NCI-H187 (cell line): Measurements from ENCODE around the gene RCOR1.
"Not testable (repeated sequence)": the region's sequence is repeated elsewhere in the genome, so short reads cannot be mapped to it uniquely, and the experiment has no call there.

Experiments
- DNase-seq, 2 experiments: peaks; one replicate each; lab custom pipeline; 2025; lab: John Stamatoyannopoulos, UW

The RCOR1 gene

DNA sequence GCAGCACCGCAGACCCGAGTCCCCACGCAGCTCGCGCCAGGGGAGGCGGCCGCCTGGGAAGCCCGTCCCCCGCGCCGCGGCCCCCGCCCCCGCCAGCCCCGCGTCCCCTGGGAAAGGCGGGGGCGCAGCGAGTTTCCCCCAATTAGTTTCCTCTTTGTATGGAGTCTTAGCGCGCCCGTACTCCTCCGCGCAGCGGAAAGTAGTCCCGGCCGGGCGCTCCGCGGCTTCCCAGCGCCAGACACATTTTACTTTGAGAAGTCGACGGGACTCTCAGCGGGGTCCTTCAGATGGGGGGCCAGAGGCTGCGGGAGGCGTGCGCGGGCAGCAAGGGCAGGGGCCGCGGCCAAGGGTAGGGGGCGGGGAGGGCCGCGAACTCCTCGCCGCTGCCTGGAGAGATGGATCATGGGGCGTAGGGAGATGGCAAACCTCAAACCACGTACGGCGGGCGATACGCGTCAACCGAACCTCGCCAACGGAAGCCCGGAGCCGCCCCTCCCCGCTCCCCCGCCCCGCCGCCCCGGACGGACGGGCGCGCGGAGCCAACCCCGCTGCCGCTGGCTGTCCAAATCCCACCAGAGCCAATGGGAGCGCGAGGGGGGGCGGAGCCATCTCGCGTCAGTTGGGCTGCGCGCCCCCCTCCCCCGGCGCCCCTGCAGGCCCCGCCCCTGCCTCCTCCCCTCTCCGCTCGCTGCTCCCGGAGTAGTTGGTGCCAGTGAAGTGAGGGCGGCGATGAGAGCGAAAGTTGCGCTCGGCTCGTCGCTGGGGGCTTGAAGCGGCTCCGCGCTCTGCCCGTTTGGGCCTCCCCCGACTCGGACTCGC is at the start of gene RCOR1:
Gene RCOR1 (plus strand): TSS at position 706 of the 819 bp plus-strand sequence. CDS start 238 bp downstream, outside the sequence.
- peak; percentile 95 to 98 for DNase-seq

DNA sequence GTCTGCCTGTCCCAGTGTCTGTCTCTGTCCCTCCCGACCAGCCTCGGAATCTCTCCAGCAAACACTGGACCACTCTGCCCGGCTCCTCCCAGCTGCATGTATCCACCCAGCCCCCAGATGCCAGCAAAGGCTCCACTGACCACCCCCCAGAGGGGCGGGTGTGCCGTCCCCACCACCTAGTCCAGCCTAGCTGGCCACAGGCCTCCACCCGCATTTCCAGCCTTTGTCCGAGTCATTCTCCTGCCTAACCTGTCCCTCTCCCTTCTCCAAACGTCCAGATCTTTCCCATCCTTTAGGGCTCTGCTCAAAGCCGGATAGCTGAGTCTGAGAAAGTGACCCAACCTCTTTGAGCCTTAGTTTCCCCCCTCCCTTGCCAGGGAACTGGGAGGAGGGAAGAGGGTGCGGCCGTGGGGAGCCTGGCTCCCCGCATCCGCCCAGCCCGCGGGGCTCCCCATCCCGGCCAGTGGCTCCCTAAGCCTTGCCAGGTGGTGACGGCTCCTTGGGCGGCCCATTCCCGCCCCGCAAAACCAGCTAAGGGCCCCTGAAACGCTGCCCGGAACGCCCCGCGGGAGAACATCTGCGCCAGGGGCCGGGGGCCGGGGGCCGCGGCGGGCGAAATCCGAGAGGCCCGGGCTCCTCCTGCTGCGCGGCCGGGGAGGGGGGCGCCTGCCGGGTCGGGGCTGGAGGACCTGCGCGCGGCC is 48.3 kb upstream of the RCOR1 start:
- DNase-seq = no peak

GRCh38 chr14:102544747-102545460 is 47.5 kb upstream of the RCOR1 start:
- no peak for DNase-seq

- no peak for DNase-seq
Measured at GRCh38 chr14:102545461-102546265, 46.8 kb upstream of the RCOR1 start.

DNA sequence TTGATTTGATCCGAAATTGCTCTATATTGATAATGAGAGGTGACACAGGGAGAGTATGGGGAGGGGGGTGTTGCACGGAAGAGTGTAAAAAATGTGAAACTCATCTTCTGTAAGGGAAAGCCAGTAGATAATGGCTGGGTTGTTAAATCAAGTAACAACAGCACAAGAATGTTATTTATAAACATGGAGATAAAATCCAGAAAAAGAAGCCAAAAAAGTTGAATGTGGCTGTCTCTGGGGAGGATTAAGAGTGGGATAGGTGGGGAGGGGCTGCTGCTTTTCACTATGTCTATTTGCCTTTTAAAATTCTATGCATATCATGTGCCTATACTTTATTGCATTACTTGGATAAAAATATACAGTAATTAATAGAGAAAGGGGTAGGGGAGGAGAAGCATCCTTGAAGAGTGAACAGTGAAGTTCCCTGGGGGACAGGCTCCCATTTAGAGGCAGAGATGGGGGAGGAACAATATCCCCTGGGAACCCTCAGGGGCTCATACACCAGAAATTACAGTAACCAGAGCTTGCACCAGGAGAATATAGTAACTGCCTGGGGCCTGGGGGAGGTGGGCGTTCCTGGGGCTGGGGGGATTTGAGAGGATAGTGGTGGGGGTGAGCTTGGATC is 43.7 kb upstream of the RCOR1 start:
- no peak for DNase-seq

DNA sequence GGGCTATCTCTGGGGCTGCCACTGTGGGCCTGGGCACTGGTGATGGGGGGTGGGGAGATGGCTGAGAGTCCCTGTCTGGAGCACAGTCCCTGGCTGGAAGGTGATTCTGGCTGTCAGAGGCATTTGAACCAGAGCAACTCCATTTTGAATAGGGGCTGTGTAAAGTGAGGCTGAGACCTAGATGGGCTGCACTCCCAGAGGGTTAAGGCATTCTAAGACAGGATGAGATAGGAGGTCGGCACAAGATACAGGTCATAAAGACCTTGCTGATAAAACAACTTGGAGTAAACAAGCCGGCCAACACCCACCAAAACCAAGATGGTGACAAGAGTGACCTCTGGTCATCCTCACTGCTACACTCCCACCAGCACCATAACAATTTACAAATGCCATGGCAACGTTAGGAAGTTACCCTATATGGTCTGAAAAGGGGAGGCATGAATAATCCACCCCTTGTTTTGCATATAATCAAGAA is 41.5 kb upstream of the RCOR1 start:
- DNase-seq = not testable (repeated sequence)

DNA sequence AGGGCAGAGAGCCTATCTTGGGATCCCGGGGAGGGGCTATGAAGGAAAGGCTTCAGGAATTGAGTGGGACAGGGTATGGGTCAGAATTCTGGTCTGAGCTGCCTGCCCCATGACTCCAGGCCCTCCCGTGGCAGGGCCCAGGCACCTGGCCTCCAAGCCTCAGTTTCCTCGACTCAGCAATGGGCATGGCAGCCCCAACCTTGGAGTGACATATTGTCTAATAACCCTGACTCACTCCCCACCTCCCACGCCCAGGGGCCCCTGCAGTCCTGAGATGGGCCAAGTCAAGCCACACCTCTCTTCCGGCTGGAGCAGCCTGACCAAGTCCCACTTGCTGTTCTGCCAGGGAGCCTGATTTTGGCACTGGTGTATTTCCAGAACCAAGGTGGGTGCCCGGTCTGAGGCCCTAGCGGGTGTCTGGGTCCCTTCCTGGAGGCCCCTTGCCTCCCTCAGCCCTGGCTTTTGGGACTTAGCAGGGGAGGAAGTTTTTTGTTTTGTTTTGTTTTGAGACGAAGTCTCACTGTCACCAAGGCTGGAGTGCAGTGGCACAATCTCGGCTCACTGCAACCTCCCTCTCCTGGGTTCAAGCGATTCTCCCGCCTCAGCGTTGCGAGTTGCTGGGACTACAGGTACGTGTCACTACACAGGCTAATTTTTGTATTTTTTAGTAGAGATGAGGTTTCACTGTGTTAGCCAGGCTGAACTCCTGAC is 40.3 kb upstream of the RCOR1 start:
- DNase-seq = no peak

GRCh38 chr14:102554821-102555819 is 37.3 kb upstream of the RCOR1 start:
- DNase-seq = no peak

GRCh38 chr14:102556098-102556677 is 36.3 kb upstream of the RCOR1 start:
- DNase-seq = no peak

- no peak for DNase-seq
Measured at GRCh38 chr14:102557434-102558226, 34.8 kb upstream of the RCOR1 start.

DNA sequence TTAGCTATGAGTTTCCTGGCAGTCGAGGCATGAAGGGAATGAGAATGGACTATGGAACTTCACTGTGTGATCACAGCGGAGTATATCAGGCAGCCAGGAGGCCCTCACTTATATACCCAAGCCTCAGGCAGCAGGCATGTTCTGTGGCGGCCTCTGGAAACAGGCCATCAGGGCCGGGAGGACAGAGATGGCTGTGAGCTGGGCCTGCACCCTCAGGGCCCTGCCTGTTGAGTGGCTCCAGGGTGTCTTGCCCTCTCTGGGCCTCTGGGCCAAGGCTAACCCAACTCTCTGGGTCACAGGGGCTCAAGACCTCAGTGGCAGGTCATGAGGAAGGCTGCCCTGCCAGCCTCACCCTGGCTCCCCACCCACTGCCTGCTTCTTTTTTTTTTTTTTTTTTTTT is 33.9 kb upstream of the RCOR1 start:
- DNase-seq = no peak

DNA sequence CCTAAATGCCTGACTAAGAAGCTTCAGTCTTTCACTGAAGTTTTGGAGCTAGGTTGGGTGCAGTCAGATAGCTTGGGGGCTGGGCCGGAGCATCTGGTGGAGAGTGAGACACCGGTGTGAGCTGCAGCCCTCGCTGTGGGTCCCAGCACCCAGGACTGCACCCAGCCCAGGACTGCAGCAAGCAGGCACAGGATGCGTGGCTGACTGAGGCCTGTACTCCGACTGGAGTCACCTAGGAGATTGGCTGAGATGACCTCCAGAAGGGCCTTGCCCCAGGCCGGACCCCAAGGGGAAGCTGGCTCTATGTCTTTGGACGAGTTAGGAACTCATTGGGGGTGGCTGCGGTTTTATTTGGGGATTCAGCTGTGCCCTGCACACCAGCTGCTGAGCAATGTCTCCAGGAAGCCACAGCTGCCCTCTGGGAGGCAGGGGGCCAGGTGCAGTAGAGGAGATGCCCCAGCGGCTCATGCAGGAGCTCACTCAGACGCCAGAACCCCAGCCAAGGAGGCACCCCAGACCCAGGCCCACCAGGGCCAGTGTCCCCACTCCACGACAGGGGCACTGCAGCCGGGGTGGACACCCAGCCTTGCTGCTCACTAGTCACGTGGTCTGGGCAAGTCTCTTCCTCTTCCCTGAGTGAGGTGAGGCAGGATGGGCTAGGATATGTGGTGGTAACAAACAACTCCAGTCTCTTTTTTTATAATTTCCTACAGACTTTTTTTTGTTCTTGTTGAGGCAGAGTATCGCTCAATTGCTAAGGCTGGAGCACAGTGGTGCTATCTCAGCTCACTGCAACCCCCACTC is 31.8 kb upstream of the RCOR1 start:
- no peak for DNase-seq

- no peak for DNase-seq
Measured at GRCh38 chr14:102565331-102565887, 27.0 kb upstream of the RCOR1 start.

DNA sequence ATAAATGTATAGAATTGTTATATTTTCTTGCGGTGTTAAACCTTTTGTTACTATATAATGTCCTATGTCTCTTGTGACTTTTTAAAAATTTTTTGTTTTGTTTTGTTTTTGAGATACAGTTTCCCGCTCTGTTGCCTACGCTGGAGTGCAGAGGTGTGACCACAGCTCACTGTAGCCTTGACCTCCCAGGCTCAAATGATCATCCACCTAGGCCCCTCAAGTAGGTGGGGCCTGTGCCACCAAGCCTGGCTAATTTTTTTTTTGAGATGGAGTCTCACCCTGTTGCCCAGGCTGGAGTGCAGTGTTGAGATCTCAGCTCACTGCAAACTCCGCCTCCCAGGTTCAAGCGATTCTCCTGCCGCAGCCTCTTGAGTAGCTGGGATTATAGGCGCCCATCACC is 26.5 kb upstream of the RCOR1 start:
- no peak for DNase-seq

GRCh38 chr14:102568115-102568614 is 24.3 kb upstream of the RCOR1 start:
- no peak for DNase-seq

- no peak for DNase-seq
Measured at GRCh38 chr14:102570334-102570995, 22.0 kb upstream of the RCOR1 start.
